SK-N-MC (cell line): ENCODE data around the gene ADSS2.

Experiments
- DNase-seq: peaks from one replicate; pipeline ENCODE4 v3.0.0-alpha.2; 2011; ENCODE audit warnings: low read depth, low spot score
- H3K27ac ChIP-seq: fragments of 200-600 bp; sonication (generic); 2 replicates; pipeline ENCODE4 v1.5.1; 2016; ENCODE audit warnings: mixed run types
- H3K36me3 ChIP-seq: fragments of 200-600 bp; sonication (generic); 2 replicates; pipeline ENCODE4 v1.6.1; 2017; ENCODE audit warnings: antibody characterized with exemption, low read length, mixed read lengths; ENCODE audit not compliant: insufficient read depth
- H3K4me3 ChIP-seq: fragments of 200-600 bp; sonication (generic); 2 replicates; pipeline ENCODE4 v1.5.1; 2016
- H3K9ac ChIP-seq: fragments of 200-600 bp; sonication (generic); 2 replicates; pipeline ENCODE4 v1.8.0; 2017; ENCODE audit warnings: mixed run types, mixed read lengths; ENCODE audit not compliant: insufficient read length
- H3K9me3 ChIP-seq: fragments of 200-600 bp; sonication (generic); 2 replicates; pipeline ENCODE4 v1.6.1; 2017; ENCODE audit warnings: low read depth, mild to moderate bottlenecking, antibody characterized with exemption, low read length, moderate library complexity, mixed read lengths
- EZH2 ChIP-seq: fragments of 200-600 bp; sonication (generic); IDR thresholded peaks from one replicate; pipeline ENCODE4 v1.6.1; 2017; ENCODE audit warnings: antibody characterized with exemption
- FOXP2 ChIP-seq: optimal IDR thresholded peaks from 2 replicates; pipeline ENCODE3; 2011; ENCODE audit warnings: mild to moderate bottlenecking, moderate library complexity; ENCODE audit not compliant: insufficient read depth; ENCODE audit errors: extremely low read length, control extremely low read depth
- POLR2AphosphoS5 ChIP-seq: IDR thresholded peaks from 2 replicates; pipeline ENCODE4 v1.6.1; 2012; ENCODE audit warnings: mild to moderate bottlenecking, low read depth, low read length, borderline replicate concordance

Gene ADSS2

DNA sequence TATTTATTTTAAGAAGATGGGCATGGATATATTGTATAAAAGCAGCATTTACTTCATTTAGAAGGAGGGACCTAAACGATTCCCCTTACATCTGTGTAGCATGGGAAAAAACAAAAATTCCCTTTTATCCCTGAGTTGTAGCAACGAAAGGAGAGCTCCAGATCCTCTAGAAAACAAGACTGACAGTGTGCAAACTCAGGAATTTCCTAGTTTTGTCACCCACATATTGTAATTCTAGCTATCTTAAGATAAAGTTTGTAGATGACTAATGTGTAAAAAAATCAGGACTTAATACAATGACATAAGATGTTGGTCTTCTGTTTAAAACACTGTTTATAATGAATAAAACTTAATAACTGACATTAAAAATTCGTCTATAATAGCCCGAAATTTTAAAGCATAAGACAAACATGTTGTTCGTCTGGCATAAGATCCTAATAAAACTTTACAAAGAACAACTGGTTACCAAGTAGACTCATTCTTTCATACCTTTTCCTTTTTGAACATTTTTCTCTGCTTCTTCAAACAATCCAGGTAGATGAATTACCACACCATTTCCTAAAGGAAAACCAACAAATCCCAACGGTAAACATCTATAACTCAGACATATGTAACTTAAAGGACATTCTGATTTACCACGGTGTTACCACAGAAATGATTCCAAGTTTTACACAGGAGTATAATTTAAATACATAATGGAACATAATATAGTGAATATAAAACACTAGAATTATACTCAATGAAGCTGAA lies 15.2 kb downstream of the ADSS2 start:
- Histone ChIP-seq H3K27ac (no peak overlapping the region), H3K9me3 (no peaks in the 10 kb centered on the region), H3K4me3 (no peak overlapping the region), H3K9ac (no peak overlapping the region), H3K36me3 (peaks cover 15% of the 10 kb centered on the region)
- no peak for TF ChIP-seq POLR2AphosphoS5
- no peak for TF ChIP-seq FOXP2
- TF ChIP-seq EZH2, result no peak
- no peak for DNase-seq

DNA sequence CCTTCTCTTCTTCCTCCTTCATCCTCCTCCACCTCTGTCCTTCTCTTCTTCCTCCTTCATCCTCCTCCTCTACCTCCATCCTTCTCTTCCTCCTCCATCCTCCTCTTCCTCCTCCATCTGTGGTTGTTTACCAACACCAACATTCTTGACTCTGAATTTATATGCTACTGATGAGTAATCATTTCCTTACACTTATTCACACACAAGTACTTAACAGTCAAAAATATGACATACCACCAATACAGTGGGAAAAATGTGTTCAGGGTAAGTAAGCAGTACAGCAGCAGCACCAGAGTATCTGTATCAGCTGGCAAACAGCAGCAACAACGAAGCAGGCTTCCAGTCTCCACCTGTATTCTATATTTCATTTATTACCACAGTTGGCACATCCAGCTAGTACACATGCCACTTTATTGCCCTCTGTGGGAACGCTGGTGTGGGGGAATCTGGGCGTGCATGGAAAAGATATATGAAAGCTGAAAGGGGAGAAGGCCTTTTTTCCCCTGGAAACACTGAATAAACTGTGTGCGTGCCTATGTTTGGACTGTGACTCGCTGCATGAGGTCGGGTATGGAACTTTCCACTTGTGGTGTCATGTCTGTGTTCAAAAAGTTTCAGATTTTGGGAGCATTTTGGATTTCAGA lies 16.0 kb downstream of the ADSS2 start:
- H3K36me3 ChIP-seq, result peaks cover 16% of the 10 kb centered on the region
- no peak overlapping the region for H3K4me3 ChIP-seq
- TF ChIP-seq POLR2AphosphoS5 (no peak), EZH2 (no peak), FOXP2 (no peak)
- H3K9me3 ChIP-seq, result no peaks in the 10 kb centered on the region
- no peak overlapping the region for H3K9ac ChIP-seq
- no peak for DNase-seq
- no peak overlapping the region for H3K27ac ChIP-seq

DNA sequence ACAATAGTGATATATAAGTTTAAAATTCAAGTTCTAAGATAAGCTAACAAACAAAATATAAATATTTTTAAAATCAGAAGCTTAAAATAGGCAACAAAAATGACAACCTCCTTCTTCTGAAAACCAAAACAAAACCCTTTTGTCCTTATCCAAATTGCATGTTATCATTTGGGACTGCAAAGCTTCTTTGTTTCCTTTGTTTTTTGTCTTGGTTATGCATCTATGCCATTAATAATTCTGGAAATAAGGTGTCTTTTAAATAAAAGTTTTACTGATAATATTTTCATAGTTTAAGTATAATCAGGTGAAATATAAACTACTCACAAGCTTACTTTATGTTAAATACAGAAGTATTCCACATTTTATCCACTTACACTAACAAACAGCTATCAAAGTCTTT lies 20.5 kb downstream of the ADSS2 start:
- TF ChIP-seq EZH2, result no peak
- TF ChIP-seq FOXP2, result no peak
- no peak for TF ChIP-seq POLR2AphosphoS5
- peaks cover 16% of the 10 kb centered on the region for H3K36me3 ChIP-seq
- DNase-seq, result no peak
- no peak overlapping the region for H3K4me3 ChIP-seq
- H3K27ac ChIP-seq, result no peak overlapping the region
- no peaks in the 10 kb centered on the region for H3K9me3 ChIP-seq
- no peak overlapping the region for H3K9ac ChIP-seq

DNA sequence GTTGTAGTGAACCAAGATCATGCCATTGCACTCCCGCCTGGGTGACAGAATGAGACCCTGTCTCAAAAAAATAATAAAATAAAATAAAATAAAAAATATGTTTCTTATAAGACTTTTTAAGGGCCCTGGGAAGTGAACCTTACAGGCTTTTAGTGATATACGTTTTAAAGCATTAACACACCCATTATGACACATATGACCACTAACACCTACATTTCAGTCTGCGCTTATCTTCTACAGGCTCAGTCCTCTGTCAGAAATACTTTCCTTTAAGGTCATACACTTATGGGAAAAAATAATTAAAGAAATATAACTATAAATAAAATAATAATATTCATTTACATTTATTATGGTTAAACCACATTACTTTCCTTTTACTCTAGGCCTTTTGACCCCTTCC lies 21.9 kb downstream of the ADSS2 start:
- Histone ChIP-seq H3K9ac (no peak overlapping the region), H3K36me3 (peaks cover 16% of the 10 kb centered on the region), H3K9me3 (no peaks in the 10 kb centered on the region), H3K4me3 (no peak overlapping the region), H3K27ac (no peak overlapping the region)
- DNase-seq, result no peak
- no peak for TF ChIP-seq EZH2
- TF ChIP-seq FOXP2, result no peak
- TF ChIP-seq POLR2AphosphoS5, result no peak

DNA sequence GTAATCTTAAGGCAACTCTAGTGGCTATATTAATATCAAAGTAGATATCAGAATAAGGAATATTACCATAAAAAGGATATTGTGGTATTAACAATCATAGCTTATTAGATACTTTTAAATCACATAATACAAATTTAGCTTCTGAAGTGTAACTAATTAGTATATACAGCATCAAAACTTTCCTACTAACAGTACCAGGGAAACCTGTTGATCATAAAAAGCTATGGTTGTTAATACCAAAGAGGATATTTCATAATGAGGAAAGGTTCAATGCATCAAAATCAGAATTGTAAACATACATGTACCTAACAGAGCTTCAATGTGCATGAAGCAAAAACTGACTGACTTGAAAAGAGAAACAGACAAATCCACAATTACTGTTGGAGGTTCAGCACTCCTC lies 24.1 kb downstream of the ADSS2 start:
- DNase-seq, result no peak
- TF ChIP-seq EZH2 (no peak), FOXP2 (no peak), POLR2AphosphoS5 (no peak)
- H3K27ac ChIP-seq, result no peak overlapping the region
- peaks cover 22% of the 10 kb centered on the region for H3K36me3 ChIP-seq
- H3K4me3 ChIP-seq, result no peak overlapping the region
- H3K9me3 ChIP-seq, result no peaks in the 10 kb centered on the region
- no peak overlapping the region for H3K9ac ChIP-seq

DNA sequence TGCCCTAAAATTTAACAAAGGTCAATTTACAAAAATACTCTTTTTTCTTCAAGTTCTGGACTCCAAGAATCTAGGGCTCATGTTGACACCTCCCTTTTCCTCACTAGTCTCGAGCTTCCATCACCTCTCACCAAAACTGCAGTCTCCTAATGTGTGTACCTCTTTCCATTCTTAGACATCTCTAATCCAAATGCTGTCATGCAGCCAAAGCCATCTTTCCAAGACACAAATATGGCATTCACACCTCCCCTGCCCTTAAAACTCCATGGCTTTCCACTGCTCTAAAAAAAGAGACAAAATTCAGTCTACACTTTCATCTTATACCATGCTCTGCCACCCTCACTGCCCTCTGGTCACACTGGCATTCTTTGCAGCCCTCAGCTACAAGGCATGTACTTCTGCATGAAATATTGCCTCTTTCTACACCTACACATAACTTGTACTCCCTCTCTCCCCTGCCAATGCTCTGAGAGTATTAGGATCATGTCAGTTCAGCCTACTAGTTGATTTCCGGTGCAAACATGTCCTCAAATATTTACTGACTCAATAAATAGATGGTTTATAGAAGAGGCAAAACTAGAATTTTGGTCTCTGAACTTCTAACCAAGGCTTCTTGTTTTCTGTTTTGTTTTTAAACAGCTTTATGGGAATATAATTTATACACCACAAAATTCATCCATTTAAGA lies 26.9 kb downstream of the ADSS2 start:
- H3K36me3 ChIP-seq, result peaks cover 27% of the 10 kb centered on the region
- no peak for TF ChIP-seq POLR2AphosphoS5
- TF ChIP-seq FOXP2, result no peak
- no peak for TF ChIP-seq EZH2
- H3K9me3 ChIP-seq, result no peaks in the 10 kb centered on the region
- no peak overlapping the region for H3K4me3 ChIP-seq
- DNase-seq, result no peak
- no peak overlapping the region for H3K9ac ChIP-seq
- no peak overlapping the region for H3K27ac ChIP-seq

DNA sequence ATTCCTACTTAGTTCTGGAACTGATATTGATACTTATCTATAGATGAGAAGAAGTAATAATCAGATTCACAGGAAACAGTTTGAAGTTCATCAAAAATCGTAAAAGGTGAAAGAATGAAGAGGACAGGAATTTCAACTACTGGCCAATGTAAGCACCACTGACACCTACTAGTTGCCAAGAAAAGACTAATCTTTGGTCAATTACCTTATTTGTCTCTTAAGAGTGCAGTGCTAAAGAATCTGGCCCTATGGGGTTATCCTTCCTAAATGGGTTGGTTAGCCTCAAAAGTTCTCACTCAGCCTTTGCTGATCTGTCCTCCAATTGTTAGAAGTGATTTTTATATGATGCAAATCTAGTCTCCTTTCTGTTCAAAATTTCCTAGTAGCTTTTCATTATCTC lies 29.5 kb downstream of the ADSS2 start:
- DNase-seq, result no peak
- H3K27ac ChIP-seq, result no peak overlapping the region
- TF ChIP-seq FOXP2, result no peak
- TF ChIP-seq POLR2AphosphoS5, result no peak
- no peak for TF ChIP-seq EZH2
- H3K9ac ChIP-seq, result no peak overlapping the region
- H3K9me3 ChIP-seq, result no peaks in the 10 kb centered on the region
- peaks cover 33% of the 10 kb centered on the region for H3K36me3 ChIP-seq
- no peak overlapping the region for H3K4me3 ChIP-seq

DNA sequence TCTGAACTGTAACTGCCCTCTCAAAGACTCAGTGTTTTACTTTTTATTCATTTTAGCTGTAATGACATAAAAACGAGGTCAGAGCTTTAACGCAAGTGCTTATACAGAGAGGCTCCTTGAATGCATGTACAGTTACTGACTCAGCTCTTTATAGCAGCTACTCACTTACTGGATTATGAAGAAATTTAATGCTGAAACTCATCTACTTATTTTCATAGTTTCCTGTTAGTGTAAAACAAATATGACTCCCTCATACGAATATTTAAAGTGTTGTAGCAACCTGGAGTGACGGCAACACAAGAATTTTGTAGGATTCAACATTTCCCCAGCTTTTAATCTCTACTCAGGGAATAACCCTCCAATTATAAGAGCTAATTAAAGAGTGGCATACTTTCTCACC lies 32.7 kb downstream of the ADSS2 start:
- peak overlapping the region; percentile 90 for H3K27ac ChIP-seq
- DNase-seq, result peak; percentile 35
- peak overlapping the region; percentile 43 for H3K9ac ChIP-seq
- TF ChIP-seq FOXP2 (no peak), EZH2 (no peak), POLR2AphosphoS5 (no peak)
- H3K36me3 ChIP-seq, result peaks cover 63% of the 10 kb centered on the region
- peak overlapping the region; percentile 37 for H3K4me3 ChIP-seq
- no peaks in the 10 kb centered on the region for H3K9me3 ChIP-seq
